SKM-1 treated with dmso at 0.1 percent for 144 hours (cell line): ENCODE data around the gene GNGT2.

Experiments
- DNase-seq: peaks from one replicate; lab custom pipeline; 2025; ENCODE audit not compliant: unreplicated experiment; lab: John Stamatoyannopoulos, UW

Gene GNGT2

DNA sequence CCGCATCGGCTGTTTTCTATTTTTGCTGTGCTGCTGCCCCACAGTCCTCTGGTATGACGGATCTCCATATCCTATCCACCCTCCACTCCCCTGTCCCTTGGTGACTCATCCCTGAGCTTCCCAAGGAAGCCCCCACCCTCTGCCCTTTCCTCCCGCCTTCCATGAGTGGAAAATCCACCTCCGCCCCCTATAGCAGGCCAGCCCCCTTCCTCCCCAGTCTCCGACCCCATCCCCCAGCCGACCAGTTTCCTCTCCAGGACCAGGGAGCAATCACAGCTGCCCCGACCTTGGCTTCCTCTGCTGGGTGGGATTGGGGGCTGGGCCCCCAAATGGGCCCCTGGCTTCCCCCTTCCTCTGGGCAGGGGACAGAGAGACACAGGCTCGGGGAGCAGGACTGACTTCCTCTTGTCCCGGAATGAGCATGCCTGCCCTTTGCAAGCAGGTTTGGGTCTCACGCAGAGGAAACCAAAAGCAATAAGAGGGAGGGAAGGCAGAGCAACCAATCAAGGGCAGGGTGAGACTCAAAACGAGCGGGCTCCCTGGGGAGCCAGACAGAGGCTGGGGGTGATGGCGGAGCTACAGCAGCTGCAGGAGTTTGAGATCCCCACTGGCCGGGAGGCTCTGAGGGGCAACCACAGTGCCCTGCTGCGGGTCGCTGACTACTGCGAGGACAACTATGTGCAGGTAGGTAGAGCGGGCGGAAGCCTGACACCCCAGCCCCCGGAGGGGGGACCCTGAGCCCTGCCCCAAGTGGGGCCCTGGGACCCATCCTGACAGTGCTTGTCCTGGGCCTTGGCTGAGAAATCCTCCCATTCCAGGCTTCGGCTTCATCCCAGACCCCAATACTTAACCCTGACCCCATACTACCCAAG, at the start of gene GNGT2, which contains the start of gene ABI3:
Gene GNGT2, minus strand, starts transcription at position 417 of the 872 bp plus-strand sequence. CDS start 3,152 bp downstream, outside the sequence.
Gene ABI3, plus strand, starts transcription at position 550 of the 872 bp plus-strand sequence. Its CDS starts 18 bp downstream, at position 568.
- peak; percentile 72 for DNase-seq

DNA sequence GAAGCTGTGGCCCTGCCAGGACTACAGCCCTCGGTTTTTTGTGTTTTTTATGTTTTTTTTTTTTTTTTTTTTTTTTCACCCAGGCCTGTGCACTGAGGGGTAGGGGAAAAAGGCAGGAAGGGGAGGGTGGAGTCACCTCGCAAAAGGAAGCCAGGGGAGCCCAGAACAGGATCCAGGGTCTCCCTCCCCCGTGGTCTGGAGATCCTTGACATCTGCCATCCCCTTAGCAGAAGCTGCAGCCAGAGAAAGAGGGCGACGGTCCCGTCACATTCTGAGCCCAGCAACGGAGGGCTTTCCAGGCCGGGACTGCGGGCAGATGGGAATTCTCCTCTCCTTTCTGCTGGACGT, 49.3 kb upstream of the GNGT2 start:
- DNase-seq = no peak

DNA sequence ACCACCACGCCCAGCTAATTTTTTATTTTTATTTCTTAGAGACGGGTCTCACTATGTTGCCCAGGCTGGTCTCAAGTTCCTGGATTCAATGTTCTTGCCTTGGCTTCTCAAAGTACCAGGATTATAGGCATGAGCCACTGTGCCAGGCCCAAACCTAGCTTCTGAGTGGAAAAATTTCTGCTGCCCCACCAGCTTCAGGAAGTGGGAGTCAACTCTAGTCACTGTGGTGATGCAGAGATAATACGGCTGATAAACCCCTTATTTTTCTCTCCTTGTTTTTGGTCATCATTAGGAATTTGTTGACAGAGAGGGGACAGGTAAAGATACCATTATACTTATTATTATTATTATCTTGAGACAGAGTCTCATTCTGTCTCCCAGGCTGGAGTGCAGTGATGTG, 48.0 kb upstream of the GNGT2 start:
- no peak for DNase-seq

DNA sequence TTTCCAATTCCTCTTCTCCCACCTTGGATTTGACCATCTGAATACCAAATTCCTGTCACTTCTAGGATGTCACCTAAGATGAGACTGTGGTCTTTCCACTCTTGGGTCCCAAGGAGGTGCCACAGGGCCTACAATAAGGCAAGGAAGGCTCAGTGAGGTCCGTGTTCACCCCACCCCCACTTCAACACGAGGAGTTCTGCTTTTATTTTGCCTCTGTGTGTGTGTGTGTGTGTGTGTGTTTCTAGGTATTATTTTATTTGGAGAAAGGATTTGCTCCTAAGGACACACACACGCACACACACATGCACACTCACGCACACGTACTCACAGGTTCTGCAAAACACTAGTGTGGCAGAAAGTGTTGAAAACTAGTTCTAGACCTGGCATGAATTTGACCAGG, 44.8 kb upstream of the GNGT2 start:
- DNase-seq = peak; percentile 15

DNA sequence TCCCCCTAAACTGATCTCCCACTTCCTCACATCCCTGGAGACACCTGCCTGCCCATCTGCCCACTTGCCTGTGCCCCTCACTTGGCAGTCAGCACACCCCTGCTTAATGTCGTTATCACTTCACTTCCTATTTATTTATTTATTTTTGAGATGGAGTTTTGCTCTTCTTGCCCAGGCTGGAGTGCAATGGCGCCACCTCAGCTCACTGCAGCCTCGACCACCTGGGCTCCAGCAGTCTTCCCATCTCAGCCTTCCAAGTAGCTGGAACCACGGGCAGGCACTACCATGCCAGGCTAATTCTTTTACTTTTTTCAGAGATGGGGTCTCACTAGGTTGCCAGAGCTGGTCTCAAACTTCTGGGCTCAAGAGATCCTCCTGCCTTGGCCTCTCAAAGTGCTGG, 43.7 kb upstream of the GNGT2 start:
- DNase-seq = no peak

DNA sequence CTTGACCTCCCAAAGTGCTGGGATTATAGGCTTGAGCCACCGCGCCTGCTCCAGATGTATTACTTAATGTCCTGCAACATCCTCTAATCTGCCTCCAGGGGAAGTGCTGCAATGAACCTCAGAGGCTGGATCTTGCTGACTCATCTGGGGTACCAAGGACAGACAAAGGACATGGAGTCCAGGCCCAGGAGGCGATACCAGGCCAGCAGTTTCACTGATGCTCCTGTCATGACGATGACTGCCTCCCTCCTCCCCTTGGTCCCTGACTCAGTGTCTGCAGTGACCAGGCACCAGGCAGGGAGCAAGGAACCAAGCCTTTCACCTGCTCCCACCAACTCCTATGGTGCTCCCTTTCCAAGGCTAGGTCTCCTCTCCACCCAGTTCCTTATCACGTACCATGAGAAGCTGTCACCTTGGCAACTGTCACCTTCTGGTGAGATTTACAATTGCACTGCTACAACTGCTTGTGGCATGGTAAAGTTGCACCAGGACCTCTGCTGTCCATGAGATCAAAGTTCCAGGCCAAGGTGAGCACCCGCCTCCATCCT, 41.8 kb upstream of the GNGT2 start:
- peak; percentile 94 for DNase-seq

DNA sequence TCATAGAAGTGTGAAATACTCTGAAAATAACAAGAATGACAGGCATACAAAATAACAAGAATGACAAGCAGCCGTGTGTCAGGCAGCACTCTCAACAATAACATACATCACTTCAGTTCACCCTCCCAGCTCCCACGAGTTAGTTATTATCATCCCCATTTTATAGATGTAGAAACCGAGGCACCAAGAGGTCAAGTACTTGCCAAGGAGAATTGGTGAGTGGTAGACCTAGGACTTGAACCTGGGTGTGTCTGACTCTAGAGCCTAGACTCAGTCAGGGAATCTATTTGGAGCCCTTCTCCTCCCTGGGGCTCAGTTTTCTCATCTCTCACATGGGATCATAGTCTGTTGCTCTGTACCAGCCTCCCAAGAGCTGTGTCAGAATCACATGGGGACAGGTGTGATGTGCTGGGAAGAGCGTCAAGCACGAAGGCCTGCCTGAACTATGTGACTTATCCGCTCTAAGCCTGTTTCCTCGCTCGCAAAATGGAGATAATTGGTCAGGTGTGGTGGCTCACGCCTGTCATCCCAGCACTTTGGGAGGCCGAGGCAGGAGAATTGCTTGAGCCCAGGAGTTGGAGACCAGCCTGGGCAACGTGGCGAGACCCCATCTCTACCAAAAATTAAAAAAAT, 39.6 kb upstream of the GNGT2 start:
- no peak for DNase-seq

DNA sequence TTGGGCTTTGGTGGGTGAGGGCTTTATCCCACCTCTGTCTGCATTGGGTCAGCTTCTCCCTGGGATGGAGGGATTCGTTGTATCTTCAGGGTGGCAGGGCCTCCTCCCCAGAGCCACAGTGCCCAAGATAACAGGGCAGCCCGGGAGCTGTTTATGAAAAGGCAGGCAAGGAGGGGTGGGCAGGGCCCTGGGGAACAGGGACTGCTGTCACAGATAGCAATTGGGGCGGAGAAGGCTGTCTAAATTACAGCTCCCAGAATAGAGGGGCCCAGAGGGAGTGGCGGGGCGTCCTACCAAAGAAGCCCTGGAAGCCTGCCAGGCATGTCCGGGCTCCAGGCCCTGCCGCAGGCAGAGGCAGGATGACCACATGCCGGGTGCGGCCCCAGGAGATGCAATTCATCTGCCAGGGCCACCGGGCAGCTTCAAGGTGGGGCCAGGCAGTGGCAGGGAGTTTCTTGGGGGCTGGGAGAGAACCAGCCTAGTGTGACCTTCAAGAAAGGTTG, 39.0 kb upstream of the GNGT2 start:
- DNase-seq = no peak

DNA sequence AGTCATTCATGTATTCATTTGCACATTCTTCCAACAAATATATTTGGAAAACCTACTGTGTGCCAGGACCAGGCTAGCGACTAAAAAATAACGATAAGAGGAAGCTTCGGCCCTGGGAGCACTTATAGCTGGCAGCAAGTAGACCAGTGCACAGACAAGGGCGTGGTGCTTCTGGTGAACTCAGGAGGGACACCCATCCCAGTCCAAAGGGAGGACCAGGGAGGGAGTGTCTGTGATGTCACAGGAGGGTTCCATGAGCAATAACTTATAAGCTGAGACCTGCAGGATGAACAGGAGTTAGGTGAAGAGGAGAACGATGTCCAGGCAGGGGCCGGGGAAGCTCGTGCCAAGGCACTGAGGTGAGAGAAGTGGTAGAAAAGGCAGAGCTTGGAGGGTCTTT, 37.6 kb upstream of the GNGT2 start:
- no peak for DNase-seq

DNA sequence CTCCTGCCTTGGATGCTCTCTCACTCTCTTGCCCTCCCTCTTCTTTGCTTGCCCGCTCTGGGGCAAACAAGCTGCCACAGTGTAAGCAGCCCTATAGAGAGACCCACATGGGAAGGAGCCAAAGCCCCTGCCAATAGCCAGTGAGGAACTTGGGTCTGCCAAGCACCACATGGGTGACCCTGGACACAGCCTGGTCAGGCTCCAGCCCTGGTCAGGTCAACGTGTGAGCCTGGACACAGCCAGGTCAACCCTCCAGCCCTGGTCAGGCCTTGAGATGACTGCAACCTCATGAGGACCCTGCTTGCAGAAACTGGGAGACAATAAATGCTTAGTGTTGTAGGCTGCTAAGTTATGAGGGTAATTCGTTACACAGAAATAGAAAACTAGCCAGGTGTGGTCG, 34.5 kb upstream of the GNGT2 start:
- no peak for DNase-seq

DNA sequence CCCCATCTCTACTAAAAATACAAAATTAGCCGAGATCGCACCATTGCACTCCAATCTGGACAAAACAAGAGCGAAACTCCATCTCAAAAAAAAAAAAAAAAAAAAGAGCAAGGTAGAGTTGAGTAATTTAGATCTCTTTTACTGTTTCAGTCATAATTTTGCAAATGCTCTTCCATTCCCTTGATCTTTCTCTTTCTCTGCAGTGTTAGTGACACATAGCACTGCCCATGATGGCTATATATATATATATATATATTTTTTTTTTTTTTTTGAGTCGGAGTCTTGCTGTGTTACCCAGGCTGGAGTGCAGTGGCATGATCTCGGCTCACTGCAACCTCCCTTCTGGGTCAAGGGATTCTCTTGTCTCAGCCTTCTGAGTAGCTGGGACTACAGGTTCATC, 32.4 kb upstream of the GNGT2 start:
- DNase-seq = no peak

DNA sequence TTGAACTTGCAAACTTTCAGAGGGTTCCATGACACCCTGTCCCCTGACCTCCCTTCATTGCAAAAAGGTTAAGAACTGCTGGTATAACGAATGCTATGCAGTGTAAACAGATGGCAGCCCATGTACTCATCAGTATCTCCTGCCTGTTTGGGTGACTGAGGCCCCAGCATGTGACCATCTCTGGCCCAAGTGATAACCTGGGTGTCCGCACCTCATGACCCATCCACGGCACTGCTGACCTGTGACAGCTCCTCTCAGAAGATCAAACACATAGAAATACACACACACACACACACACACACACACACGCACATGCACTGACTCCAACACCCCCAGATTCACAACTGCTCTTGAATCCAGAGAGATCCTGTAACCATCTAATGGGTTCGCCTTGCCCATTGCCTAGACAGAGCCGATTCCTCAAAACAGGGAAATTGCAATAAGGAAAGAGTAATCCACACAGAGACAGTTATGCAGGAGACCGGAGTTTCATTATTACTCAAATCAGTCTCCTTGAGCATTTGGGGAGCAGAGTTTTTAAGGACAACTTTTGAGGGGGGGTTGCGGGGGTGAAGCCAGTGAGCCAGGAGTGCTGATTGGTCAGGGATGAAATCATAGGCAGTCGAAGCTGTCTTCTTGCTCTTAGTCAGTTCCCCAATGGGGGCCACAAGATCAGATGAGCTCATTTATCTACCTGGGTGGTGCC, 31.5 kb upstream of the GNGT2 start:
- no peak for DNase-seq

DNA sequence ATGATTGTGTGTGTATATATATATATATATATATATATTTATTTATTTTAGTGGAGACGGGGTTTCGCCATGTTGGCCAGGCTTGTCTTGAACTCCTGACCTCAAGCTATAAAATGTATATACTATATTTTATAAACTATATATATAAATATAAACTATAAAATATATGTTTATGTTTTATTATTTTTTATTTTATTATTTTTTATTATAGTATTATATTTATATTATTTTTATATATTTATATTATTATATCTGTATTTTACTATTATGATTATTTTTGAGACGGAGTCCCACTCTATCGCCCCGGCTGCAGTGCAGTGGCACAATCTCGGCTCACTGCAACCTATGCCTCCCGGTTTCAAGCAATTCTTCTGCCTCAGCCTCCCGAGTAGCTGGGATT, 30.7 kb upstream of the GNGT2 start:
- no peak for DNase-seq

DNA sequence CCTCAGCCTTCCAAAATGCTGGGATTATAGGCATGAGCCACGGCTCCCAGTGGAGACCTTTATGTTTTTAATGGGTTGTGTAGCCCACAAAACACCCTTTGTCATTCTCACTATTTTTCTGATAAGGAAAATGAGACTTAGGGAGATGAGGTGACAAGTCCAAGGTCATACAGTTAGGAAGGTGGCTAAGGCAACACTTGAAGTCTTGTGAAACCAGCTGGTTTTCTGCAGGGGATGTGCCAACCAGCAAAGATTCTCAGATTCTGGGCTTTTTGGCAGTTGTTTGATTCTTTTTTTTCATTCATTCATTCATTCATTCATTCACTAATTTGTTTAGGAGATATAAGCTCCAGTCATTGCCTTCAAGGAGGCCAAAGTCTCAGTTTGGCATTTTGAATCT, 30.2 kb upstream of the GNGT2 start:
- DNase-seq = no peak

DNA sequence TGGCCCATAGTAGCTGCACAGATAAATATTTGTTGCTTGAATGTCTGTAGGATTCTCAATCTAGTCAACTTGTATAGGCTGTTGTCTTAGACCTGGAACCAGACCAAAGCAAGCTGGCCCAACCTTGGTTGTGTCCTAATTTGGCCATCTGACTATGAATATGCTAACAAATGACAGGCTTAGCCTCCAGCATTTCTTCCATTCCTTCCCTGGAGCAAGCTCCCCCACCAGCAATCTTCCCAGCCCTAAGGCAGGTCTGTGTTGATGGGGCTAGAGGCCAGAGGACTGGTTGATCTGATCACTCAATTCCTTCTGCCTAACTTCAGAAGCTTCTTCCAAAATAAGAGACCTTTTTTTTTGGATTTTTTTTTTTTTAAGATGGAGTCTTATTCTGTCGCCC, 29.6 kb upstream of the GNGT2 start:
- DNase-seq = no peak

DNA sequence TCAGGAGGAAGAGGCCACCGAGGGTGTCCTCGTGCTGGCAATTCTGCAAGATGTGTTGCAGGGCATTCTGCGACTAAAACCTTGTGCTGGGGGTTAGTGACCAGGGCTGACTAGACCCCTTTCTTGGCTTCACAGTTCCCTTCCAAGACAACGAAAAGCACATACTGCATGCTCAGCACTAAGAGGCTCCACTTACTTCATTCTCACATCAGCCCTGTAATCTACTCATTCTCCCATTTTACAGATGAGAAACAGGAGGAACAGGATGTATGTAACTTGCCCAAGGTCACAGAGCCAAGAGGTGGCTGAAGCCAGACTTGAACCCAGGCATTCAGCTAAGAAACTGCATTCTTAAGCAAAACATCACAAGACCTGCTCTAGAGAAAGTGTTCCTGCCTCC, 25.5 kb upstream of the GNGT2 start:
- no peak for DNase-seq

DNA sequence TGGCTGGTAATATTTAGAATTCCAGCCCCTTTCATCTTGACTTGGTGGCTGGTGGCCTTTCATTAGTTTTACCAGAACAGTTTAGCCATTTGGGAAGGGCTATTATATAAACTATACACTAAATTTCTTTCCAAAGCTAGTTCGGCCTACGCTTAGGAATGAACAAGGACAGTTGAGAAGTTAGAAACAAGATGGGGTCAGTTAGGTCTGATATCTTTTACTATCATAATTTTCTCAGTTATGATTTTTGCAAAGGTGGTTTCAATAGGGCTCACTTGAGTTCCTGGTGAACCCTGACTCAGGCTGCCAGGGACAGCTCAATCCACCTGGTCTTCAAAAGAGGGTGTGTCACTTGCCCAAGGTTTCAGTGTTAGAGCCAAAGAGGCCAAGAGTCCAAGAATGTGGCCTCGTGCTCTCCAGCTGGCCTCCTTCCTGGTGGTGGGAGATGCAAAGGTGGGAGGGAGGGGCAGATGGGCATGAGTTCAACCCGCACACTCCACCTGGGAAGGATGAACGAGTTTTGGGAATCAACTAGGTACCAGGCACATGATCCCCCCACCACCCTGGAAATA, 24.2 kb upstream of the GNGT2 start:
- no peak for DNase-seq

DNA sequence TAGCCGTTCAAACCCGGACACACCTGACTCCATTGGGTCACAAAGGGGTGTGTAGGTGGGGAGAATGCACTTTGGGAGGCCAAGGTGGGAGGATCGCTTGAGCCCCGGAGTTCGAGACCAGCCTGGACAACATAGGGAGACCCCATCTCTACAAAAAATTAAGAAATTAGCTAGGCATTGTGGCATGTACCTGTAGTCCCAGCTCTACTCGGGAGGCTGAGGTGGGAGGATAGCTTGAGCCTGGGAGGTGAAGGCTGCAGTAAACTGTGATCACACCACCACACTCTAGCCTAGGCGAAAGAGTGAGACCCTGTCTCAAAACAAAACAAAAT, 21.2 kb upstream of the GNGT2 start:
- DNase-seq = no peak

DNA sequence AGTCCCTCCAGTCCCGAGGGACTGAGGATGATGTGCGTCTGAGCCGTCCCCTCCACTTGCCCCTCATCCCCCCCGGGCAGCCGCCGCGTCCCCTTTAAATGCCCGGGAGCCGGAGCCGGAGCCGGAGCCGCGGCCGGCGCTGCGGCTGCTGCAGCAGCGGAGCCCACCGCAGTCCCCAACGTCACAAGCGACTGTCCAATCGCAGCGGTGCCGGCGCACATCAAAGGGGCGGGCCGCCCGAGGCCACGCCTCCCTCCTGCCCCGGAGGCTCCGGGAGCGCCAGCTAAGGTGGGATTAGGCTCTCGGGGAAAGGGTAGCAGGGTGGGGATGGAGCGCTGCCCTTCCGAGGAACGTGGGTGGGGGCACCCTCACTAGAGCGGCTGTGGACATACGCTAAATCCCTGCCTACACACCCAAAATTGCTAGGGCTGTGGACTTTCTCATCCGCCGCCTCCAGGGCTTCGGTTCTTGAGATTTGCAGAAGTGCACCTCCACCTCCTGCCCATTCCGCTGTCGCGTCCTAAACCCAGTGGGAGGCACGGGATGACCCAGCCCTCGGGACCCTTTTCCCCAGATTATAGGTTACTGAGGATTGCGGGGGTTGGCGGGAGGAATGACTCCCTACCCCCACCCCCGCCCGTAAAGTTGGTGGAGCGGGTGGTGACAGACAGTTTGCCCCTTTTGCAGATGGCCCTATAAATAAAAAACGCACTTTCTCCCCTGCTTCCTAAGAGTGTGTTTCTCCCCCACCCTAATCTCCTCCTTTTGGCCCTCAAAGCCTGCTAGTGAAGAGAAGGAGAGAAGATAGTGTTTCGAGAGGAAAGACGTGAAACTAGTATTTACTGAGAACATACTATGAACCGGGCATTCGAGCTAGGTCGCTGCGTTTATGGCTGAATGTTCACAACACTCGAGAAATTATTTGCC, 20.5 kb upstream of the GNGT2 start, which contains the start of gene PHOSPHO1:
Gene PHOSPHO1, minus strand, starts transcription at position 152 of the 927 bp plus-strand sequence. CDS start 4,096 bp downstream, outside the sequence.
- DNase-seq = peak; percentile 78
